Activated CD8-positive, alpha-beta memory T cell treated with anti-CD3 and anti-CD28 coated beads for 36 hours (primary cell): ENCODE measurements around the gene MYO5B. TPM values are rescaled to one million over a fixed set of nuclear protein-coding genes. Genes with fewer than 3 reads are reported as not detected.

Experiments
- total RNA-seq, 2 experiments: library from RNA; stranded (reverse); gene quantifications; one replicate each; pipeline ENCODE4 v1.2.3, GENCODE V29; 2021

MYO5B gene
- total RNA-seq, 2 experiments from 2014 or later, result not detected

Other genes with a start within 250 kb of the MYO5B start
- gene CFAP53, start 71.3 kb upstream of the MYO5B start, total RNA-seq, result under 1 TPM; 0.25 to 0.36 TPM
- gene MBD1, start 86.4 kb upstream of the MYO5B start, total RNA-seq, result 10 to 100 TPM; 84.5 to 85.3 TPM
- 100 to 1,000 TPM; 100 to 109 TPM for gene CXXC1, start 92.5 kb upstream of the MYO5B start, total RNA-seq
- gene SKA1, start 179.9 kb upstream of the MYO5B start, total RNA-seq, result 10 to 100 TPM; 31.5 to 32.1 TPM